GM10266 (cell line): ENCODE data around the gene FAM111A.

ENCODE experiments used
- DNase-seq: peaks from one replicate; pipeline ENCODE4 v3.0.0; 2012; ENCODE audit errors: extremely low spot score
- CTCF ChIP-seq: IDR thresholded peaks from 2 replicates; pipeline ENCODE4 v1.5.1; 2012; ENCODE audit warnings: mild to moderate bottlenecking, low read depth; ENCODE audit not compliant: control insufficient read depth, insufficient read depth; ENCODE audit errors: missing control alignments

FAM111A gene

GRCh38 chr11:59178402-59178801, 35.7 kb downstream of the FAM111A start:
- TF ChIP-seq CTCF, result no peak
- DNase-seq, result no peak

- DNase-seq, result no peak
- no peak for TF ChIP-seq CTCF
These were observed 36.5 kb downstream of the FAM111A start for GRCh38 chr11:59179121-59179520.

- no peak for TF ChIP-seq CTCF
- no peak for DNase-seq
These were observed 37.6 kb downstream of the FAM111A start for GRCh38 chr11:59180168-59180776.

- no peak for TF ChIP-seq CTCF
- no peak for DNase-seq
These were observed 38.3 kb downstream of the FAM111A start for GRCh38 chr11:59180907-59181306.

GRCh38 chr11:59181746-59182456, 39.2 kb downstream of the FAM111A start:
- DNase-seq, result no peak
- no peak for TF ChIP-seq CTCF

GRCh38 chr11:59182457-59183151, 39.9 kb downstream of the FAM111A start:
- no peak for DNase-seq

More at GRCh38 chr11:59182457-59183151, 39.9 kb downstream of the FAM111A start:
- TF ChIP-seq CTCF, result peak; percentile 40
